Activated CD4-positive, CD25-positive, alpha-beta regulatory T cell treated with anti-CD3 and anti-CD28 coated beads, Interleukin-2, amount 50 U/mL, for 16 hours (primary cell): ENCODE data around the gene CCL18.
"Not testable (repeated sequence)": the region's sequence is repeated elsewhere in the genome, so short reads cannot be mapped to it uniquely, and the experiment has no call there.

Experiments used
- DNase-seq: peaks from one replicate; pipeline ENCODE4 v3.0.0-alpha.2; 2020; ENCODE audit warnings: low read depth, low spot score

Gene CCL18

GRCh38 chr17:36071751-36072150, 7.7 kb downstream of the CCL18 start:
- no peak for DNase-seq

- no peak for DNase-seq
These were observed 8.5 kb downstream of the CCL18 start for GRCh38 chr17:36072431-36073121.

- no peak for DNase-seq
These were observed 10.3 kb downstream of the CCL18 start for GRCh38 chr17:36074365-36074764.

GRCh38 chr17:36081681-36082471, 17.8 kb downstream of the CCL18 start:
- DNase-seq = not testable (repeated sequence)

GRCh38 chr17:36082482-36083120, 18.5 kb downstream of the CCL18 start:
- DNase-seq = not testable (repeated sequence)

GRCh38 chr17:36083691-36084090, 19.6 kb downstream of the CCL18 start:
- not testable (repeated sequence) for DNase-seq

- no peak for DNase-seq
These were observed 21.7 kb downstream of the CCL18 start for GRCh38 chr17:36085765-36086164.

- no peak for DNase-seq
These were observed 22.7 kb downstream of the CCL18 start for GRCh38 chr17:36086791-36087190.

- not testable (repeated sequence) for DNase-seq
These were observed 23.4 kb downstream of the CCL18 start for GRCh38 chr17:36087471-36087870.

- DNase-seq = not testable (repeated sequence)
These were observed 24.0 kb downstream of the CCL18 start for GRCh38 chr17:36087897-36088572.

GRCh38 chr17:36088670-36089338, 24.7 kb downstream of the CCL18 start:
- no peak for DNase-seq

GRCh38 chr17:36089339-36089865, 25.3 kb downstream of the CCL18 start:
- DNase-seq = no peak

GRCh38 chr17:36089888-36090836, 26.1 kb downstream of the CCL18 start, which contains the start of gene CCL3:
CCL3 (minus strand) TSS chr17:36090143; CDS start chr17:36090058, 85 bp downstream.
- DNase-seq = no peak

- DNase-seq = no peak
These were observed 28.2 kb downstream of the CCL18 start for GRCh38 chr17:36092230-36092629.

GRCh38 chr17:36092715-36093114, 28.6 kb downstream of the CCL18 start:
- not testable (repeated sequence) for DNase-seq

GRCh38 chr17:36094232-36094631, 30.2 kb downstream of the CCL18 start:
- DNase-seq = no peak

GRCh38 chr17:36094746-36095145, 30.7 kb downstream of the CCL18 start:
- DNase-seq = no peak

GRCh38 chr17:36095992-36096391, 31.9 kb downstream of the CCL18 start:
- no peak for DNase-seq

- DNase-seq = not testable (repeated sequence)
These were observed 34.9 kb downstream of the CCL18 start for GRCh38 chr17:36099004-36099403.
